Ovary (tissue), 9 donors: ENCODE results near the gene PSD. TPM values are rescaled to one million over a fixed set of nuclear protein-coding genes. Genes with fewer than 3 reads are reported as not detected.

ENCODE experiments used
- DNase-seq, 5 donors: peaks; one replicate each; pipeline ENCODE4 v3.0.0-alpha.2; 2019 to 2020
- H3K27ac ChIP-seq, 2 donors: fragments of 200-600 bp; one replicate each; pipeline versions ENCODE4 v1.5.1 to v1.8.0; 2019 to 2022
- H3K27me3 ChIP-seq: fragments of 200-600 bp; one replicate; pipeline ENCODE4 v1.8.0; 2022
- H3K36me3 ChIP-seq: fragments of 200-600 bp; sonication (generic); one replicate; pipeline ENCODE4 v1.5.1; 2019
- H3K4me1 ChIP-seq: one replicate; pipeline ENCODE4 v1.8.1; 2013; ENCODE audit warnings: mild to moderate bottlenecking, moderate library complexity; ENCODE audit not compliant: insufficient read depth
- H3K4me3 ChIP-seq: fragments of 200-600 bp; sonication (generic); one replicate; pipeline ENCODE4 v1.5.1; 2017
- H3K9me3 ChIP-seq, 2 donors: fragments of 200-600 bp in 1 of 2; sonication (generic) in 1 of 2; one replicate each; pipeline versions ENCODE4 v1.5.1 to v1.8.1; 2013 to 2019; ENCODE audit warnings: mild to moderate bottlenecking in 1 of 2, moderate library complexity in 1 of 2
- CTCF ChIP-seq, 3 donors: fragments of 450-650 bp in 2 of 3; fragments of 200-600 bp in 1 of 3; IDR thresholded peaks; one replicate each; pipeline versions ENCODE4 v1.5.1 to v1.8.0; 2016 to 2022; ENCODE audit warnings: antibody characterized with exemption in 3 of 3, mild to moderate bottlenecking in 1 of 3
- EP300 ChIP-seq: sonication (generic); formaldehyde crosslinking; IDR thresholded peaks from one replicate; pipeline ENCODE4 v1.6.1; 2017; ENCODE audit warnings: antibody characterized with exemption
- POLR2A ChIP-seq: fragments of 450-650 bp; IDR thresholded peaks from one replicate; pipeline ENCODE4 v1.6.1; 2017; ENCODE audit warnings: antibody characterized with exemption, mild to moderate bottlenecking, moderate library complexity
- WGBS, 3 donors: extraction: QIAGEN DNeasy Blood & Tissue Kit in 1 of 3; methylation state at CpG; one replicate each; pipeline versions ENCODE4 v1.1.5 to v1.1.7; 2013 to 2017; 5-methylcytosine and 5-hydroxymethylcytosine counted together
- intact Hi-C, 4 donors: fragments of 100-400 bp; cut with DNase I; formaldehyde crosslinking; loops; one replicate each; pipeline versions ENCODE4 v1.11.0 to v1.15.1; 2022 to 2023
- polyA plus RNA-seq, 2 donors: library from polyadenylated mRNA; stranded (reverse); fragments of 200-250 nt in 1 of 2; fragments of 350-450 nt in 1 of 2; fragmentation: Illumina TruSeq in 1 of 2; extraction: RNeasy Lipid Tissue Mini Kit (QIAGEN cat#74804) in 1 of 2; gene quantifications; one replicate each; pipeline ENCODE4 v1.2.3, GENCODE V29; 2013 to 2014
- total RNA-seq, 7 donors: library from RNA; depleted of rRNA in 2 of 7; stranded (reverse); fragments of >200 nt in 2 of 7; fragmentation: NEBNext Ultra II Directional in 3 of 7; extraction: Animal tissue kit (Norgen Biotek cat#: 25700) in 3 of 7; gene quantifications; one replicate each; pipeline versions ENCODE4 v1.1.0 to v1.2.4, GENCODE V29; 2016 to 2023
- donor health status: DM: no; HTN: no; CAD: no; lungs with moderate emphysema.
- donor health status: DM: no; HTN: no; CAD: no.
- donor health status: Bipolar disorder and iron deficiency.
- donor health status: DM: yes; HTN: yes; CAD: no.
- donor health status: DM: no; HTN: no; CAD: no.
- donor health status: DM: yes; HTN: yes; CAD: no.

Gene PSD
- total and polyA plus RNA-seq, 9 donors, result 4.4 to 34.7 (median 23.2) TPM

GRCh38 chr10:102452672-102453340, 34.2 kb upstream of the PSD start:
- no peak for DNase-seq
- no peak overlapping the region for H3K27ac ChIP-seq
- TF ChIP-seq EP300 (no peak), POLR2A (no peak), CTCF (IDR thresholded peaks at IDR 0.05) (no peak)

GRCh38 chr10:102451105-102451969, 32.8 kb upstream of the PSD start, which contains the start of gene C10orf95:
Gene C10orf95, minus strand, starts transcription at chr10:102451543. Its CDS starts 450 bp downstream, at chr10:102451093.
- Histone ChIP-seq H3K9me3 (no peaks in the 10 kb centered on the region), H3K36me3 (no peaks in the 10 kb centered on the region), H3K27ac (peak within 1 kb of the TSS in 1 of 2 donors; percentile 92), H3K4me3 (peak within 1 kb of the TSS; percentile 74), H3K4me1 (peaks cover 2% of the 10 kb centered on the region), H3K27me3 (no peaks in the 10 kb centered on the region)
- WGBS, 3 donors, result 22 to 27% (median 25%) methylated on average over 28 of the region's 28 CpGs
- DNase-seq, result peak in 1 of 5 donors; percentile 61
- intact Hi-C loops, result no loop called here
- TF ChIP-seq CTCF (IDR thresholded peaks at IDR 0.05) (no peak), POLR2A (no peak), EP300 (no peak)

More at GRCh38 chr10:102452672-102453340, 34.2 kb upstream of the PSD start:
- intact Hi-C loops, result no loop called here
- no peak overlapping the region for H3K4me3 ChIP-seq
- no peaks in the 10 kb centered on the region for H3K36me3 ChIP-seq
- 57 to 71% (median 67%) methylated on average over 3 of the region's 3 CpGs for WGBS, 3 donors
- no peaks in the 10 kb centered on the region for H3K9me3 ChIP-seq
- no peaks in the 10 kb centered on the region for H3K27me3 ChIP-seq
- peaks cover 2% of the 10 kb centered on the region for H3K4me1 ChIP-seq

- intact Hi-C loops, result no loop called here
- H3K27ac ChIP-seq, result peak overlapping the region; percentile 47 to 92
- no peaks in the 10 kb centered on the region for H3K36me3 ChIP-seq
- peak overlapping the region; percentile 74 for H3K4me3 ChIP-seq
- peak; percentile 10 for TF ChIP-seq POLR2A
- no peak for TF ChIP-seq CTCF (IDR thresholded peaks at IDR 0.05)
- H3K4me1 ChIP-seq, result peaks cover 2% of the 10 kb centered on the region
- no peaks in the 10 kb centered on the region for H3K27me3 ChIP-seq
- H3K9me3 ChIP-seq, result no peaks in the 10 kb centered on the region
- peak; percentile 66 to 86 (median 79) for DNase-seq
- 0 to 1% (median 0%) methylated on average over 41 to 104 of the region's 104 CpGs for WGBS, 3 donors
Measured at GRCh38 chr10:102450374-102451104, 32.0 kb upstream of the PSD start.

GRCh38 chr10:102450124-102450373, 31.5 kb upstream of the PSD start:
- 0 to 1% (median 0%) methylated on average over 11 of the region's 11 CpGs for WGBS, 3 donors
- Histone ChIP-seq H3K9me3 (no peaks in the 10 kb centered on the region), H3K4me3 (peak overlapping the region; percentile 74), H3K36me3 (no peaks in the 10 kb centered on the region), H3K4me1 (peaks cover 2% of the 10 kb centered on the region), H3K27ac (peak overlapping the region; percentile 47 to 92), H3K27me3 (no peaks in the 10 kb centered on the region)
- no peak for DNase-seq
- no peak for TF ChIP-seq EP300
- TF ChIP-seq CTCF (IDR thresholded peaks at IDR 0.05), result no peak
- intact Hi-C loops, result no loop called here
